Hepatocyte (in vitro differentiated cells): ENCODE measurements around the gene PROX2.

ENCODE experiments used
- CTCF ChIP-seq: fragments of 200-600 bp; sonication (generic); IDR thresholded peaks from 2 replicates; pipeline ENCODE4 v1.5.1; 2016; ENCODE audit warnings: antibody characterized with exemption, mild to moderate bottlenecking; ENCODE audit not compliant: poor library complexity
- EZH2 ChIP-seq: fragments of 200-600 bp; sonication (generic); IDR thresholded peaks from 2 replicates; pipeline ENCODE4 v1.6.1; 2016; ENCODE audit warnings: antibody characterized with exemption, mild to moderate bottlenecking, borderline replicate concordance
- EZH2phosphoT487 ChIP-seq: fragments of 200-600 bp; sonication (generic); IDR thresholded peaks from one replicate; pipeline ENCODE4 v1.6.1; 2018; ENCODE audit warnings: antibody characterized with exemption, mild to moderate bottlenecking, low read depth, moderate library complexity; ENCODE audit not compliant: unreplicated experiment, severe bottlenecking

DNA sequence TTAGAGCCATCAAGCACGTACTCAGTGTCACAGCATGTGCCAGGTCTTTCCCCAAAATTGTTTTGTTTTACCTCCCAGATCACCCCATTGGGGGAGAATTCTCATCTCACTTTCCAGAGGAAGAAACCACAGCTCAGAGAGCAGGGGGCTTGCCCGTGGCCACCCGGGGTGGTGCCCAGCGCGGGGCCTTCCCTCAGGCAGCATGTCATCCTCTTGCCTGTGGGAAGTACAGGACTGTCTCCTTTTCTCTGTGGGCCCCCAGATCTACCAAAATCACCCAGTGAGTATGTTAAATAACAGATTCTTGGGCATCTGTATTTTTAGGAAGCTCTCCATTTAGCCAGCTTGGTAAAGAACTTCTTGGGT, 41.2 kb upstream of the PROX2 start:
- no peak for TF ChIP-seq CTCF
- no peak for TF ChIP-seq EZH2
- TF ChIP-seq EZH2phosphoT487 = no peak
